ENCODE data around the gene DPM2.

Gene DPM2

GRCh38 chr9:127895811-127896210 lies 41.8 kb downstream of the DPM2 start:
- no peak for DNase-seq

GRCh38 chr9:127893392-127893791 lies 44.3 kb downstream of the DPM2 start:
- no peak for DNase-seq

- DNase-seq: no peak
Measured at GRCh38 chr9:127892831-127893230, 44.8 kb downstream of the DPM2 start.

GRCh38 chr9:127890053-127890452 lies 47.6 kb downstream of the DPM2 start:
- no peak for DNase-seq

- no peak for DNase-seq
Measured at GRCh38 chr9:127887792-127888191, 49.9 kb downstream of the DPM2 start.

GRCh38 chr9:127886401-127886972 lies 51.2 kb downstream of the DPM2 start:
- no peak for DNase-seq

GRCh38 chr9:127885508-127886281 lies 52.0 kb downstream of the DPM2 start:
- no peak for DNase-seq

Data from midbrain (tissue), 1 donor.